Measurements from ENCODE around the gene KCNK13.
A peak's percentile ranks its signal among the peaks of the same experiment; 100 is the strongest.
"Not testable (repeated sequence)": the region's sequence is repeated elsewhere in the genome, so short reads cannot be mapped to it uniquely, and the experiment has no call there.

KCNK13 gene
- total RNA-seq: 0 to 0.19 (median 0) reads per million in 3 donors

DNA sequence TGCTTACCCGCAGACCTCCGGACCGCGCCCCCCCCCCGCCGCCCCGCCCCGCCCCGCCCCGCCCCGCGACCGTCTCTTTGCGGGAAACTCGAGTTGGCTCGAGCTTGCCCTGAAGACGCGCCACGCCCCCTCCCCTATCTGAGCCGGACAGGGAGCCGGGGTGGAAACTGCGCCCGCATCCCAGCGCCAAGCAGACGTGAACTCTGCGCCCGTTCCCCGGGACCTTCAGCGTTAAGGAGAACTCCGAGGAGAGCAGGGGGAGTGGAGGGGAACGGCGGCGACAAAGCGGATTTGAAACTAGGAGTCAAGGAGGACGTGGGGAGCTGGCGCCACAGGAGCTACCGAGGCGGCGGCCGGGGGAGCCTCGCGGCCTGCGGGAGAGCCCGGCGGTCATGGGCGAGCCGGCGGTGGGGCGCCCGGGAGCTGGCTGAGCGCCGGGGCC, at the start of gene KCNK13:
Gene KCNK13 (plus strand): TSS at position 310 of the 442 bp plus-strand sequence. CDS start 212 bp downstream, outside the sequence.
- Histone ChIP-seq H3K4me3 (ENCODE audit: insufficient read depth, low read depth, low read length, poor library complexity, severe bottlenecking) (peak within 1 kb of the TSS; percentile 51), H3K4me1 (ENCODE audit: control insufficient read depth, insufficient read depth, low read length, poor library complexity, severe bottlenecking) (peaks cover 26% of the 10 kb centered on the region), H3K36me3 (ENCODE audit: control insufficient read depth, insufficient read depth, low read length) (no peaks in the 10 kb centered on the region), H3K9me3 (ENCODE audit: control insufficient read depth, low read length) (no peaks in the 10 kb centered on the region), H3K27ac (ENCODE audit: insufficient read depth, low read length, poor library complexity, severe bottlenecking) (no peak within 1 kb of the TSS), H3K27me3 (replicated peaks; ENCODE audit: control insufficient read depth, insufficient read depth, low read length, poor library complexity, severe bottlenecking) (peaks cover 30% of the 10 kb centered on the region)
- no peak for DNase-seq

DNA sequence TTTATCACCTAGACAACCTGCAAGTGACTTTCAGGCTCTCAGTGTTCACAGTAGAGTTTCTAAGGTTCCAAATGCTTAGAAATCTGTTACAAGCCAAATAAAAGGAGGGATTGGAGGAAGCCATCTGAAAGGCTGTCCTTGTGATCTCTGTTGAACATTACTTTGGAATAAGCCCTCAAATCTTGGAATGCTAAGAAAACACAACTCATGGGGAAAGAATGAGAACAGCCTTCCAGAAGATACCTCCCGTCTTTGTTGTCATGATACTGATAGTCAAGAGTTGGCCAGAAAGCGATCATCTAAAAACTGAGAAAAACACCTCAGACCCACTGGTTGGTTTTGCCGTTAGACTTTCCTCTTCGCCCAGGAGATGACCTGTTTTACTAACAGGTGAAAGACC, 44.4 kb upstream of the KCNK13 start:
- no peaks in the 10 kb centered on the region for H3K4me1 ChIP-seq (ENCODE audit: control insufficient read depth, insufficient read depth, low read length, poor library complexity, severe bottlenecking)
- H3K36me3 ChIP-seq (ENCODE audit: control insufficient read depth, insufficient read depth, low read length): peaks cover 56% of the 10 kb centered on the region

DNA sequence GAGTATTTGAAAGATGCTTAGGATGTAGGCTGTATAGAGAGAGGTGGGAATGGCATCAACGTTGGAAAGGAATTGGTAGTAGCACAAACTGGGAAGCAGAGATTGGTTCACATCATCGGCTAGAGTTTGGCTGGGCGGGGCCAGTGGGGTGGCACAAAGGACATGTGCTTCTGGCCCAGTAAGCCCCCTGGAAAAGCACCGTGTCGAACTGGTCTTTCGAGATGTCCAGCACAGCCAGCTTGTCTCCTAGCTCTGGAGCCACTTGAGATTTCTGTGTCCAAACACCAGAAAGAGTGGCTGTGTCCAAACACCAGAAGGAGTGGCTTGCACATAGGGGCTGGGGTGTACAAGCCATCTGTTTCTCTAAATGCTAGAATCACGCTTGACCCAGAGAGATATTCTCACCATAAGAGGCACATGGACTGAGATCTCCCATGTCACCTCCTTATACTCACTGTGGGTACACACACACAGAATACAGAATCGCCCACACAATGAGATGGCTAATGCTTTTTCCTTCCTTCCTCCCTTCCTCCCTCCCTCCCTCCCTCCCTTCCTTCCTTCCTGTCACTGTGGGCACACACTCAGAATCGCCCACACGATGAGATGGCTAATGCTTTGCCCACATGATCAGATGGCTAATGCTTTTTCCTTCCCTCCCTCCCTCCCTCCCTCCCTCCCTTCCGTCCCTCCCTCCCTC, 41.8 kb upstream of the KCNK13 start:
- no peaks in the 10 kb centered on the region for H3K4me1 ChIP-seq (ENCODE audit: control insufficient read depth, insufficient read depth, low read length, poor library complexity, severe bottlenecking)

More for the DNA sequence above, 44.4 kb upstream of the KCNK13 start:
- H3K4me3 ChIP-seq (ENCODE audit: insufficient read depth, low read depth, low read length, poor library complexity, severe bottlenecking): no peak overlapping the region
- no peaks in the 10 kb centered on the region for H3K9me3 ChIP-seq (ENCODE audit: control insufficient read depth, low read length)
- DNase-seq: no peak
- no peak overlapping the region for H3K27ac ChIP-seq (ENCODE audit: insufficient read depth, low read length, poor library complexity, severe bottlenecking)
- no peaks in the 10 kb centered on the region for H3K27me3 ChIP-seq (replicated peaks; ENCODE audit: control insufficient read depth, insufficient read depth, low read length, poor library complexity, severe bottlenecking)

DNA sequence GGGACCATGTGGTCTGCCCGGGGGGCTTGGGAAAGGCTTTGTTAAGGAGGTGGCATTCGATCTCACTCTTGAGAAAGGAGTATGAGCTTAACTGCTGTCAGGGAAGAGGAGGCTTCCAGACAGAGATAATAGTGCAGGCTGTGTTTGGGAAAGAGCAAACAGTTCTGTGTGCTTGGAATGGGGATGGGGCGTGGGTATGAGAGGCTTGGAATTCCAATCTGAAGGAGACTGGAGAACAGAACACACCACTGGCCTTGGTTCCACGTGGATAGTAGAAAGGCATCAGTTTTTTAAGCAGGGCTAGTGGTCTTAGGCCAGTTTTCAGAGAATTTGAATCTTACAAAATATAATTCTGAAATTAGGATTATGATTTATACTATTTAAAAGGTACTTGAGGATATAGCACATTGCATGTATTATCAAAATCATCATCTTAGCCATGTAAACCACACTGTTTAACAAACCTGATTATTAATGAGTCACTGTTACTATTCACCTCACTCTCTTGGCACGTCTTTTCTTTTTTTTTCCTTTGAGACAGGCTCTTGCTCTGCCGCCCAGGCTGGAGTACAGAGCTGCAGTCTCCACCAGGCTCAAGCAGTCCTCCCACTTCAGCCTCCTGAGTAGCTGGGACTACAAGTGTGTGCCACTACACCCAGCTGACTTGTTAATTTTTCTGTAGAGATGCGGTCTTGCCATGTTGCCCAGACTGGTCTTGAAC, 38.5 kb upstream of the KCNK13 start:
- H3K4me3 ChIP-seq (ENCODE audit: insufficient read depth, low read depth, low read length, poor library complexity, severe bottlenecking): no peak overlapping the region
- H3K36me3 ChIP-seq (ENCODE audit: control insufficient read depth, insufficient read depth, low read length): peaks cover 55% of the 10 kb centered on the region
- no peak overlapping the region for H3K27ac ChIP-seq (ENCODE audit: insufficient read depth, low read length, poor library complexity, severe bottlenecking)
- H3K9me3 ChIP-seq (ENCODE audit: control insufficient read depth, low read length): no peaks in the 10 kb centered on the region
- H3K27me3 ChIP-seq (replicated peaks; ENCODE audit: control insufficient read depth, insufficient read depth, low read length, poor library complexity, severe bottlenecking): no peaks in the 10 kb centered on the region
- no peak for DNase-seq
- no peaks in the 10 kb centered on the region for H3K4me1 ChIP-seq (ENCODE audit: control insufficient read depth, insufficient read depth, low read length, poor library complexity, severe bottlenecking)

More for the DNA sequence above, 41.8 kb upstream of the KCNK13 start:
- Histone ChIP-seq H3K27ac (ENCODE audit: insufficient read depth, low read length, poor library complexity, severe bottlenecking) (no peak overlapping the region), H3K27me3 (replicated peaks; ENCODE audit: control insufficient read depth, insufficient read depth, low read length, poor library complexity, severe bottlenecking) (no peaks in the 10 kb centered on the region), H3K4me3 (ENCODE audit: insufficient read depth, low read depth, low read length, poor library complexity, severe bottlenecking) (no peak overlapping the region), H3K36me3 (ENCODE audit: control insufficient read depth, insufficient read depth, low read length) (peaks cover 57% of the 10 kb centered on the region), H3K9me3 (ENCODE audit: control insufficient read depth, low read length) (no peaks in the 10 kb centered on the region)
- no peak for DNase-seq

DNA sequence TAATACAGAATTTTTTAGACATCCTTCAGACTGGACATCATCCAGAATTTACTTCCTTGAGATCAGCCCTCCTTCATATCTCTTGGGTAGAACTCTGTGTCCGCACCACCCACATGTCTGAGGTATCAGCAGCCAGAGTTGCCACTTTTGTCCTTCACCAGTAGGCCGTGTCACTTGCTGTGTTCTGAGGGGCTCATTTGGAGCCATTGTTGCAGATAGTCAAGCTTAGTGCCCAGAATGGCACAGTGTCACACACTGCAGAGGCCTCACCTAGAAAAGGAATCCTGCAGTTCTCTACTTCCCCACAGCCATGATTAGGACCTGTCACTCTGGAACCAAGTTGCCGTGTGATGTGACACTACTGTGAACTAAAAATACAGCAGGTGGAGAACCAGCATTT, 36.9 kb upstream of the KCNK13 start:
- Histone ChIP-seq H3K27me3 (replicated peaks; ENCODE audit: control insufficient read depth, insufficient read depth, low read length, poor library complexity, severe bottlenecking) (no peaks in the 10 kb centered on the region), H3K36me3 (ENCODE audit: control insufficient read depth, insufficient read depth, low read length) (peaks cover 45% of the 10 kb centered on the region), H3K4me3 (ENCODE audit: insufficient read depth, low read depth, low read length, poor library complexity, severe bottlenecking) (no peak overlapping the region), H3K27ac (ENCODE audit: insufficient read depth, low read length, poor library complexity, severe bottlenecking) (no peak overlapping the region), H3K9me3 (ENCODE audit: control insufficient read depth, low read length) (no peaks in the 10 kb centered on the region), H3K4me1 (ENCODE audit: control insufficient read depth, insufficient read depth, low read length, poor library complexity, severe bottlenecking) (no peaks in the 10 kb centered on the region)
- no peak for DNase-seq

DNA sequence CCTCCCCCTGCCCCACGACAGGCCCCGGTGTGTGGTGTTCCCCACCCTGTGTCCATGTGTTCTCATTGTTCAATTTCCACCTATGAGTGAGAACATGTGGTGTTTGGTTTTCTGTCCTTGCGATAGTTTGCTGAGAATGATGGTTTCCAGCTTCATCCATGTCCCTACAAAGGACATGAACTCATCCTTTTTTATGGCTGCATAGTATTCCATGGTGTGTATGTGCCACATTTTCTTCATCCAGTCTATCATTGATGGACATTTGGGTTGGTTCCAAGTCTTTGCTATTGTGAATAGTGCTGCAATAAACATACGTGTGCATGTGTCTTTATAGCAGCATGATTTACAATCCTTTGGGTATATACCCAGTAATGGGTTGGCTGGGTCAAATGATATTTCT, 35.2 kb upstream of the KCNK13 start:
- not testable (repeated sequence) for H3K4me3 ChIP-seq (ENCODE audit: insufficient read depth, low read depth, low read length, poor library complexity, severe bottlenecking); H3K4me1 ChIP-seq (ENCODE audit: control insufficient read depth, insufficient read depth, low read length, poor library complexity, severe bottlenecking); H3K27me3 ChIP-seq (replicated peaks; ENCODE audit: control insufficient read depth, insufficient read depth, low read length, poor library complexity, severe bottlenecking); H3K27ac ChIP-seq (ENCODE audit: insufficient read depth, low read length, poor library complexity, severe bottlenecking); H3K9me3 ChIP-seq (ENCODE audit: control insufficient read depth, low read length); DNase-seq
- peaks cover 44% of the 10 kb centered on the region for H3K36me3 ChIP-seq (ENCODE audit: control insufficient read depth, insufficient read depth, low read length)

DNA sequence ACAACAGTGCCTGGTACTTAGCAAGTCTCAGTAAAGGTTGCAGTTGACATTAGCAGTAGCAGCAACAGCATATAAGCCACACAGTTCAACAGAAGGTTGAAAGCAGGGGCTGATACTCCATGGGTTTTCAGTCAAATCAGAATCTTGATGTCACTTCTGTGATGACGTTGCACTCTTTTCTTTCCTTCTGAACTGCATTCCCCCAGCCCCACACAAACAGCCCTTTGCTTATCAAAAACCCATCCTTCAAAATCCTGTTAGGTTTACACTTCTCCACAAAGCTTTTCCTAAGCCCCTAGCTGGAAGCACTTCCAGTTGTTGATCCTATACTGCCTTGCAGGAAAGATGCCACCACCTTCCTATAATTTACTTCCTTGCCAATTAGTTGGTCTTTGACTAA, 34.0 kb upstream of the KCNK13 start:
- Histone ChIP-seq H3K4me1 (ENCODE audit: control insufficient read depth, insufficient read depth, low read length, poor library complexity, severe bottlenecking) (no peaks in the 10 kb centered on the region), H3K4me3 (ENCODE audit: insufficient read depth, low read depth, low read length, poor library complexity, severe bottlenecking) (no peak overlapping the region), H3K9me3 (ENCODE audit: control insufficient read depth, low read length) (no peaks in the 10 kb centered on the region), H3K27ac (ENCODE audit: insufficient read depth, low read length, poor library complexity, severe bottlenecking) (no peak overlapping the region), H3K27me3 (replicated peaks; ENCODE audit: control insufficient read depth, insufficient read depth, low read length, poor library complexity, severe bottlenecking) (no peaks in the 10 kb centered on the region), H3K36me3 (ENCODE audit: control insufficient read depth, insufficient read depth, low read length) (peaks cover 44% of the 10 kb centered on the region)
- no peak for DNase-seq

DNA sequence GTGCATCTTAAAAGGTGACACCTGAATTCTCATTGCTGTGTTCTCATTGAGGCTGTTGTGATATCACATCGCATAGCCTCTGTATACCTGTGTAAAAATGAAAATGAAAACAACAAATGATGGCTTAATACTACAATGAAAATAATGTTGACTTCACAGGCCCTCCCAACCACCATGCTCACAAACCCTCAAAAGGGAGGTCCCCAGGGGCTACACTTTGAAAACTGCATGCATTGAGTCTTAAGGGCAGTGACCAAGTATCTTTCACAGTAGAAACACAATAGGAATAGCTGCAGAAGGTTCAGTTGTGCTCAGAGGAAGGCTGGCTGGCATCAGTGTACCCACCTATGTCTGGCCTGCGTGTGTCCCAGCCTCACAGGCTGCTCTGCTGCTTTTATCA, 27.6 kb upstream of the KCNK13 start:
- Histone ChIP-seq H3K36me3 (ENCODE audit: control insufficient read depth, insufficient read depth, low read length) (peaks cover 53% of the 10 kb centered on the region), H3K4me1 (ENCODE audit: control insufficient read depth, insufficient read depth, low read length, poor library complexity, severe bottlenecking) (no peaks in the 10 kb centered on the region), H3K9me3 (ENCODE audit: control insufficient read depth, low read length) (no peaks in the 10 kb centered on the region)

DNA sequence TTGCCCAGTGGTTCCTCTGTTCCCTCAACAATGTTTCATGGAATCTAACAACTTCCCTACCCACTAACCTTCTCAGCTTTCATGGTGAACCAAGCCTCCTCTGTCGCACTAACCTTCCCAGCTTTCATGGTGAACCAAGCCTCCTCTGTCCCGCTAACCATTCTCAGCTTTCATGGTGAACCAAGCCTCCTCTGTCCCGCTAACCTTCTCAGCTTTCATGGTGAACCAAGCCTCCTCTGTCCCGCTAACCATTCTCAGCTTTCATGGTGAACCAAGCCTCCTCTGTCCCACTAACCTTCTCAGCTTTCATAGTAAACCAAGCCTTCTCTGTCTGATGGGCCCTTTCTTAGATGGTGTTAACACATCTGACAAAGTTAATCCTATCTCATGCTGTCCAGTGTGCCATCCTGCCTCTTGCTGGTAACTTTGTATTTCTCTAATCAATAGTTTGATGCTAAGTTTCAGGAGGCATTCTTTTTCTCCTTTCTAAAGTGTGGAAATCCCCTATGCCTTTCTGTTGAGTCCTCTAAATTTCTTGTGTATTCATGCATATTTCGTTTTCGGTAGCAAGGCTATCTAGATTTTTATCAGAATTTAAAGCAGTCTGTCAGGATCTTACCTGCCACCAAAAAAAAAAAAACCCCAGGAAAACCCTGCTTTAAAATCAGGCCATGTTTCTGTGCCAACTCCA, 26.8 kb upstream of the KCNK13 start:
- Histone ChIP-seq H3K36me3 (ENCODE audit: control insufficient read depth, insufficient read depth, low read length) (peaks cover 50% of the 10 kb centered on the region), H3K27ac (ENCODE audit: insufficient read depth, low read length, poor library complexity, severe bottlenecking) (no peak overlapping the region), H3K4me3 (ENCODE audit: insufficient read depth, low read depth, low read length, poor library complexity, severe bottlenecking) (no peak overlapping the region), H3K4me1 (ENCODE audit: control insufficient read depth, insufficient read depth, low read length, poor library complexity, severe bottlenecking) (no peaks in the 10 kb centered on the region), H3K27me3 (replicated peaks; ENCODE audit: control insufficient read depth, insufficient read depth, low read length, poor library complexity, severe bottlenecking) (no peaks in the 10 kb centered on the region), H3K9me3 (ENCODE audit: control insufficient read depth, low read length) (no peaks in the 10 kb centered on the region)
- no peak for DNase-seq

More for the DNA sequence above, 27.6 kb upstream of the KCNK13 start:
- no peak for DNase-seq
- no peak overlapping the region for H3K4me3 ChIP-seq (ENCODE audit: insufficient read depth, low read depth, low read length, poor library complexity, severe bottlenecking)
- no peak overlapping the region for H3K27ac ChIP-seq (ENCODE audit: insufficient read depth, low read length, poor library complexity, severe bottlenecking)
- no peaks in the 10 kb centered on the region for H3K27me3 ChIP-seq (replicated peaks; ENCODE audit: control insufficient read depth, insufficient read depth, low read length, poor library complexity, severe bottlenecking)
